ENCODE data around the gene GAB1.

DNA sequence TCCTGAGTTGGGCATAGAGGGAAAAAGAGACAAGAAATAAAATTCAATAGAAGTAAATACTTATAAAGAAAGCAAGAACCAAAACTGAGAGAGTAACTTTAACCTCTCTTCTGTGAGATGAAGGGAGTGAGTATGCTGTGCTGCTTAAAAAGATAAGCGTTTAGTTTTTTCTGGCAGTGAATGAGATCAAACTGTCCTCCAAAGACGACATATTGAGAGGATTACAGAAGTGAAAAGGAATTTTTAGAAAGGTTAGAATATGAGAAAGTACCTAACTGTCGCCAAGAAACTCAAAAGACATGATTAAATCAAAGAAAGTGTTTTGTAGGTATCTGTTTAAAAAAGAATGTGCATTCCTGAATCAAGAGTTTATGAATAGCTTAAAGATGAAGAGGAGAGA, 16.0 kb downstream of the GAB1 start:
- TF ChIP-seq, protein P1, sequence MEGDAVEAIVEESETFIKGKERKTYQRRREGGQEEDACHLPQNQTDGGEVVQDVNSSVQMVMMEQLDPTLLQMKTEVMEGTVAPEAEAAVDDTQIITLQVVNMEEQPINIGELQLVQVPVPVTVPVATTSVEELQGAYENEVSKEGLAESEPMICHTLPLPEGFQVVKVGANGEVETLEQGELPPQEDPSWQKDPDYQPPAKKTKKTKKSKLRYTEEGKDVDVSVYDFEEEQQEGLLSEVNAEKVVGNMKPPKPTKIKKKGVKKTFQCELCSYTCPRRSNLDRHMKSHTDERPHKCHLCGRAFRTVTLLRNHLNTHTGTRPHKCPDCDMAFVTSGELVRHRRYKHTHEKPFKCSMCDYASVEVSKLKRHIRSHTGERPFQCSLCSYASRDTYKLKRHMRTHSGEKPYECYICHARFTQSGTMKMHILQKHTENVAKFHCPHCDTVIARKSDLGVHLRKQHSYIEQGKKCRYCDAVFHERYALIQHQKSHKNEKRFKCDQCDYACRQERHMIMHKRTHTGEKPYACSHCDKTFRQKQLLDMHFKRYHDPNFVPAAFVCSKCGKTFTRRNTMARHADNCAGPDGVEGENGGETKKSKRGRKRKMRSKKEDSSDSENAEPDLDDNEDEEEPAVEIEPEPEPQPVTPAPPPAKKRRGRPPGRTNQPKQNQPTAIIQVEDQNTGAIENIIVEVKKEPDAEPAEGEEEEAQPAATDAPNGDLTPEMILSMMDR (IDR thresholded peaks at IDR 0.05): no peak
- no peak for TF ChIP-seq ZFX (IDR thresholded peaks at IDR 0.05; ENCODE audit: borderline replicate concordance)

Data from 22Rv1 (cell line).